ENCODE results near the gene CCND2.

Gene CCND2

DNA sequence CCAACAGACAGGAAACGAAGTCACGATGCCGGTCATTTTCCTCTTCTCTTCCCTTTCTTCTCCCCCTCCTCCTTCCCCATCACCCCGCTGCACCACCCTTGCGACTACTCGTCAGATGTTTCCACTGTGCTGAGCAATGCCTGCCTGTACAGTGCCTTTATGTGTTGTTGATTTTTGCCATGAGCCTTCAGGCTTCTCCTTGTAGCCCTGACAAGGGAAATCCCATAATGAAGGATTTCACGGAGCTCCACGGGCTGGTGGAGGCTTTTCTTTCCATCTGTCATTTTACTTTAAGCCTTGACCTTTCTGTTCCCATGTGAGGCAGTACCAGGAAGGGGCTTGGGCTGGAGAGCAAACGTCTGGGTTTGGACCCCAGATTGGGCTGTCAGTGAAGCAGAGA lies 28.7 kb upstream of the CCND2 start:
- TF ChIP-seq ZNF274 (IDR thresholded peaks at IDR 0.05; ENCODE audit: low read depth, low read length), result no peak
- H3K4me3 ChIP-seq (ENCODE audit: low read length), result no peak overlapping the region

GRCh38 chr12:4245446-4245845 lies 28.1 kb upstream of the CCND2 start:
- no peak overlapping the region for H3K4me3 ChIP-seq (ENCODE audit: low read length)
- no peak for TF ChIP-seq ZNF274 (IDR thresholded peaks at IDR 0.05; ENCODE audit: low read depth, low read length)

- TF ChIP-seq ZNF274 (IDR thresholded peaks at IDR 0.05; ENCODE audit: low read depth, low read length), result no peak
- H3K4me3 ChIP-seq (ENCODE audit: low read length), result no peak overlapping the region
These were observed 27.4 kb upstream of the CCND2 start for GRCh38 chr12:4246116-4246515.

GRCh38 chr12:4250691-4251090 lies 22.9 kb upstream of the CCND2 start:
- no peak overlapping the region for H3K4me3 ChIP-seq (ENCODE audit: low read length)
- no peak for TF ChIP-seq ZNF274 (IDR thresholded peaks at IDR 0.05; ENCODE audit: low read depth, low read length)

DNA sequence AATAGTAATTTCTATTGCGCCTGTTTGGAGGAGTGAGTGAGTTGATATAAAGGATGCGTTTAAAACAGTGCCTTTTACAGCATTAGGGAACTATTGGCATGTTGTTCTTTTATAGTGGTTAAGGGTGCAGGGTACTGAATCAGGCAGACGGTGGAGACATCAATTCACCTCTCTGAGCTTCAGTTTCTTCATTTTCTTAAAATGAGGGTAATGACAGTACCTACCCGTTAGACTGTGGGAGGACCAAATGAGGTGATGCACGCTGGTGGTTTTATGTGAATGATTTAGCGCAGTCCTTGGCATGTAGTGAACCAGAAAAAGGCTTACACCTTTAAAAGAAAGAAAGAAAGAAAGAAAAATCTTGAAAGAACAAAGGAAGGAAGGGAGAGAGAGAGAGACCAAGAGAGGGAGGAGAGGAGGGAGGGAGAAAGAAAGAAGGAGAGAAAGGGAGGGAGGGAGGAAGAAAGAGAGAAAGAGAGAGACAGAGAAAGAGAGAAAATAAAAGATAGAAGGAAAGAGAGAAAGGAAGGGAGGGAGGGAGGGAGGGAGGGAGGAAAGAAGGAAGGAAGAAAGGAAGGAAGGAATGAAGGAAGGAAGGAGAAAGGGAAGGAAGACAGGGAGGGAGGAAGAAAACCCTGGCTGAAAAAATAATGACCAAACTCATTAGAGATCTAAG lies 22.2 kb upstream of the CCND2 start:
- no peak overlapping the region for H3K4me3 ChIP-seq (ENCODE audit: low read length)
- TF ChIP-seq ZNF274 (IDR thresholded peaks at IDR 0.05; ENCODE audit: low read depth, low read length), result no peak

DNA sequence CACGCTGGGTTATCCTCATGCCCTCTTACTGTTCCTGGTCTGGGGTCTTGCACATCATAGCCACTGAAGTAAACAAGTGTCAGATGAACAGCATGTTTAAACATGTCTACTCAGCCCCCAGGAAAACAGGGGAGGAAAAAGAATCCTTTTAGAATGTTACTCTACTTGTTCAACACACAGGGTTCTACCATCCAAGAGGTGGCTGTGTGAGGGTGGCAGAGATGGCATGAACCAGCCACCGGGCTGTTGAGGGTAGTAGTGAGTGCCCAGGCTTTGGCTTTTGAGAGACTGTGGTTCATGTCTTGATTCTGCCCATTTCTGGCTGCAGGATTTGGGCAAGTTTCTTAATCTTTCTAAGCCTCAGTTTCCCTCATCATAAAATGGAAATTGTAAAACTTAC lies 21.6 kb upstream of the CCND2 start:
- H3K4me3 ChIP-seq (ENCODE audit: low read length), result no peak overlapping the region
- no peak for TF ChIP-seq ZNF274 (IDR thresholded peaks at IDR 0.05; ENCODE audit: low read depth, low read length)

DNA sequence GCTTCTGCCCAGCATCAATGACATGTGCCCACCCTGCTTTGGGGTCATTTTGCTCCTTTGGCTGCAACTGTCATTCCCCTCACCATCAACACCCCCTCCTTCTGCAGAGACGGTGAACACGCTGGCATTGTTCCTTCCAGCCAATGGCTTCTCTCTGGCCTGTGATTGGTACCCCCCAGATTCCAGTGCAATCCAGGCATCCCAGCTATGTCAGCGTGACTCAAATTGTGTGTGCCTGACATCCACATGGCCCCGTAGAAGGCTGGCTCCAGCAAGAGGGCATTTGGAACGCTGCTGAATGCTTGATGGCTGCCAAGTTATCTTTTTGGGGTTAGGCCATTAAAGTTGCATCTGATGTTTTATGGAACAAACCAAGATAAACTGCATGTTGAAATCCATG lies 21.0 kb upstream of the CCND2 start:
- no peak for TF ChIP-seq ZNF274 (IDR thresholded peaks at IDR 0.05; ENCODE audit: low read depth, low read length)
- no peak overlapping the region for H3K4me3 ChIP-seq (ENCODE audit: low read length)

GRCh38 chr12:4256043-4256826 lies 17.3 kb upstream of the CCND2 start:
- no peak for TF ChIP-seq ZNF274 (IDR thresholded peaks at IDR 0.05; ENCODE audit: low read depth, low read length)
- H3K4me3 ChIP-seq (ENCODE audit: low read length), result no peak overlapping the region

GRCh38 chr12:4257442-4257841 lies 16.1 kb upstream of the CCND2 start:
- no peak overlapping the region for H3K4me3 ChIP-seq (ENCODE audit: low read length)
- no peak for TF ChIP-seq ZNF274 (IDR thresholded peaks at IDR 0.05; ENCODE audit: low read depth, low read length)

DNA sequence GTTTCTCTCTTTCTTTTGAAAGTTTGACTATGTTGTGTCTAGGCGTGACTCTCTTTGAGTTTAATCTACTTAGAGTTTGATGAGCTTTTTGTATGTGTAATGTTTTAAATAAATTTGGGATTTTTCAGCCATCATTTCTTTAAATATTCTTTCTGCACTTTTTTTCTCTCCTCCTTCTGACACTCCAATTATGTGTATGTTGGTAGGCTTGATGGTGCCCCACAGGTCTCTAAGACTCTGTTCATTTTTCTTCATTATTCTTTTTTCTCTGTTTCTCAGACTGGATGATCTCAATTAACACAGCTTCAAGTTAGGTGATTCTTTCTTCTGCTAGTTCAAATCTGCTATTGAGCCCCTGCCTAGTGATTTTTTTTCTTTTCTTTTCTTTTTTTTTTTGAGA lies 14.5 kb upstream of the CCND2 start:
- TF ChIP-seq ZNF274 (IDR thresholded peaks at IDR 0.05; ENCODE audit: low read depth, low read length), result no peak

GRCh38 chr12:4261655-4262054 lies 11.9 kb upstream of the CCND2 start:
- no peak for TF ChIP-seq ZNF274 (IDR thresholded peaks at IDR 0.05; ENCODE audit: low read depth, low read length)
- H3K4me3 ChIP-seq (ENCODE audit: low read length), result no peak overlapping the region

More for the DNA sequence above, 14.5 kb upstream of the CCND2 start:
- H3K4me3 ChIP-seq (ENCODE audit: low read length), result no peak overlapping the region

GRCh38 chr12:4265280-4265679 lies 8.3 kb upstream of the CCND2 start:
- no peak for TF ChIP-seq ZNF274 (IDR thresholded peaks at IDR 0.05; ENCODE audit: low read depth, low read length)
- no peak overlapping the region for H3K4me3 ChIP-seq (ENCODE audit: low read length)

GRCh38 chr12:4266990-4267389 lies 6.6 kb upstream of the CCND2 start:
- H3K4me3 ChIP-seq (ENCODE audit: low read length), result no peak overlapping the region
- no peak for TF ChIP-seq ZNF274 (IDR thresholded peaks at IDR 0.05; ENCODE audit: low read depth, low read length)

GRCh38 chr12:4267704-4268328 lies 5.7 kb upstream of the CCND2 start:
- no peak overlapping the region for H3K4me3 ChIP-seq (ENCODE audit: low read length)
- TF ChIP-seq ZNF274 (IDR thresholded peaks at IDR 0.05; ENCODE audit: low read depth, low read length), result no peak

All from GM08714 (cell line).